ENCODE results near the gene ITGAX.

GRCh38 chr16:31413381-31413780, 58.4 kb downstream of the ITGAX start:
- TF ChIP-seq CTCF (IDR thresholded peaks at IDR 0.05) (no peak), EP300 (IDR thresholded peaks at IDR 0.05) (no peak), POLR2A (IDR thresholded peaks at IDR 0.05) (no peak)

Measured in tibial nerve (tissue), 4 donors.